ENCODE measurements around the gene NELL2.

NELL2 gene

DNA sequence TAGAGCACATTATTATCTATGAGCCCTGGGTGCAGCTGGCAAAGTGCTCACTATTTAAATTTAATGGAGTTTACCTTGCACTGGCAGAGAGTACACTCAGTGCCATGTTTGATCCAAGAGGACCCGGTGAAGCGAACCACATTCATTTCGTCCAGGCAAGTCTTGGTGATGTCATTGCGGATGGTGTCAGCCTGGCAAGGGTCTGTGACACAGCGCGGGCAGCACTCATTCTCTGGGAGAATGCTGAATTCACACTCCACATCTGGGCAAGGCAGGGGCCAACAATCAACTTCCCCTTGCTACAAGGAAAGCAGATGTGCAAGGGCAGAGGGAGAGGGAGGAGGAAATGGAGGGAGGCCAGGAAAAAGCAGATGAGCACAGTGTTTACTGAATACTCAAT, 356.2 kb downstream of the NELL2 start:
- Histone ChIP-seq H3K36me3 (ENCODE audit: control insufficient read depth in 2 of 2, insufficient read depth in 2 of 2, low read length in 2 of 2) (no peaks in the 10 kb centered on the region), H3K9me3 (ENCODE audit: control insufficient read depth in 2 of 2, low read length in 2 of 2) (no peaks in the 10 kb centered on the region), H3K27ac (ENCODE audit: low read length) (no peak overlapping the region), H3K27me3 (ENCODE audit: control insufficient read depth in 1 of 2, insufficient read depth in 2 of 2, low read length in 2 of 2) (no peaks in the 10 kb centered on the region), H3K4me1 (ENCODE audit: control insufficient read depth, insufficient read depth, low read length) (no peaks in the 10 kb centered on the region), H3K4me3 (ENCODE audit: low read length in 2 of 2) (no peak overlapping the region), H3K9ac (ENCODE audit: low read length in 2 of 2) (no peak overlapping the region)

DNA sequence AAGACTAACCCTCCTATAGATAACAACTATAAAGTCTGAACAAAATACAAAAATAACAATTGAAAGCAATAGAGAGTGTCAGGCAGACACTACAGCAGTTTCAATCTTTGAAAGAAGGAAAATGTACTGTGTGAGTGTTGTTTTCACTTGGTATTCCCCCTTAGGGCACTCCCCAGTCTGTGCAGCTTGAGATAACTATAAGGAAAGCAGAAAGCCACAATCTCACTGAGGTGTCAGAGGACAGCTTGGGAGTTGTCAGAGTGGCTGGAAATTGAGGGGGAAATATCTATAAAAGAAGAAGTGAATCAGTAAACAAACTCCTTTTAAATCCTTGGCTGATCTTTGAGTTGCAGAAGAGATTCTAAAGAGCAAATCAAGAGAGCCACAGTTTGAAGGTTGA, 364.8 kb downstream of the NELL2 start:
- no peaks in the 10 kb centered on the region for H3K4me1 ChIP-seq (ENCODE audit: control insufficient read depth, insufficient read depth, low read length)
- no peak overlapping the region for H3K4me3 ChIP-seq (ENCODE audit: low read length in 2 of 2)
- H3K9ac ChIP-seq (ENCODE audit: low read length in 2 of 2), result no peak overlapping the region
- no peaks in the 10 kb centered on the region for H3K9me3 ChIP-seq (ENCODE audit: control insufficient read depth in 2 of 2, low read length in 2 of 2)
- no peak overlapping the region for H3K27ac ChIP-seq (ENCODE audit: low read length)
- H3K36me3 ChIP-seq (ENCODE audit: control insufficient read depth in 2 of 2, insufficient read depth in 2 of 2, low read length in 2 of 2), result no peaks in the 10 kb centered on the region
- H3K27me3 ChIP-seq (ENCODE audit: control insufficient read depth in 1 of 2, insufficient read depth in 2 of 2, low read length in 2 of 2), result no peaks in the 10 kb centered on the region

DNA sequence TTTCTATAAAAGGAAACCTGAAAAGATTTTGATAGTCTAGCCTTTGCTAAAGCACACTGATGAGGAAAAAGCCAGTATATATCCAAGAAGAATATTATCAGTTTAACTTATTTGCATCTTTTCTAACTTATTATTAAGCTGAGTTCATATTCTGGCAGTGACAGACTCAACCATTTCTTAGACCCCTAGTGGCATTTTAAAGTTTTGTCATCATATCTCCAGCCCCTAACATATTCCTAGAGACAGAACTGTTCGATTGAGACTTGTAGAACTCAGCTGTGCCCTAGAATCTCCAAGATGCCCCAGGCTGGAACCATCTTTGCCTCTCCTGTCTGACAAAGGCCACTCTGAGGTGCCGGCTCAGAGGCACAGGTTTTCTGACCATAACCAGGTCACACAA, 365.6 kb downstream of the NELL2 start:
- H3K9ac ChIP-seq (ENCODE audit: low read length in 2 of 2), result no peak overlapping the region
- no peaks in the 10 kb centered on the region for H3K36me3 ChIP-seq (ENCODE audit: control insufficient read depth in 2 of 2, insufficient read depth in 2 of 2, low read length in 2 of 2)
- no peaks in the 10 kb centered on the region for H3K9me3 ChIP-seq (ENCODE audit: control insufficient read depth in 2 of 2, low read length in 2 of 2)
- no peak overlapping the region for H3K4me3 ChIP-seq (ENCODE audit: low read length in 2 of 2)
- no peaks in the 10 kb centered on the region for H3K4me1 ChIP-seq (ENCODE audit: control insufficient read depth, insufficient read depth, low read length)
- H3K27me3 ChIP-seq (ENCODE audit: control insufficient read depth in 1 of 2, insufficient read depth in 2 of 2, low read length in 2 of 2), result no peaks in the 10 kb centered on the region
- no peak overlapping the region for H3K27ac ChIP-seq (ENCODE audit: low read length)

DNA sequence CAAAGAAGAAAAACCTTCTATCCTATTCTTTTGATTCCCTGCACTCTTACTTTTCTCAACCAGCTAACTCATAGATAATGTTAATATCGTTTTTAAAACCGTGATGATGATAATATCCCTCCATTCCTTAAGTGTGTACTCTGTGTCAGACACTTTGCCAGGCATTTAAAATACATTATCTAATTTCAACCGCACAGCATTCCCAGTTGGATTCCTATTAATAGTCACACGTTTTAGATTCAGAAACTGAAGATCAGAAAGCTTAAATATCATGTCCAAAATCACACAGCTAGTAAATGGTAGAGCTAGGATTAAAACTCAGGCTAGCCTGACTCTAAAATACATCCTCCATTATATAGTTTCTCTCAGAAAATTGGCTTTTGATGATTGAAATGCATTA, 366.0 kb downstream of the NELL2 start:
- Histone ChIP-seq H3K9ac (ENCODE audit: low read length in 2 of 2) (no peak overlapping the region), H3K36me3 (ENCODE audit: control insufficient read depth in 2 of 2, insufficient read depth in 2 of 2, low read length in 2 of 2) (no peaks in the 10 kb centered on the region), H3K4me3 (ENCODE audit: low read length in 2 of 2) (no peak overlapping the region), H3K27me3 (ENCODE audit: control insufficient read depth in 1 of 2, insufficient read depth in 2 of 2, low read length in 2 of 2) (no peaks in the 10 kb centered on the region), H3K27ac (ENCODE audit: low read length) (no peak overlapping the region), H3K9me3 (ENCODE audit: control insufficient read depth in 2 of 2, low read length in 2 of 2) (no peaks in the 10 kb centered on the region), H3K4me1 (ENCODE audit: control insufficient read depth, insufficient read depth, low read length) (no peaks in the 10 kb centered on the region)

DNA sequence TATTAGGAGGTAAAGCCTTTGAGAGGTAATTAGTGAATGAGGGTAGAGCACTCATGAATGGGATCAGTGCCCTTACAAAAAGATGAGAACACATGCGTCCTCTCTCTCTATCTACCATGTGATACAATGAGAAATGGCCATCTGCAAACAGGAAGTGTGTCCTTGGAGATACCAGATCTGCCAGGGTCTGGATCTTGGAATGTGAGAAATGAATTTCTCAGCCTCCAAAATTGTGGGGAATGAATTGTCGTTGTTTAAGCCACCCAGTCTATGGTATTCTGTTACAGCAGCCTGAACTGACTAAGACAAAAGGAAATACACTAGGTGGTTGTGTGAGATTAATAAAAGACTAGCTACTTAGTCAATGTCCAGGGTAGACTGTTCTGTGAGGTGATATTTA, 366.6 kb downstream of the NELL2 start:
- Histone ChIP-seq H3K27ac (ENCODE audit: low read length) (no peak overlapping the region), H3K4me3 (ENCODE audit: low read length in 2 of 2) (no peak overlapping the region), H3K9ac (ENCODE audit: low read length in 2 of 2) (no peak overlapping the region), H3K4me1 (ENCODE audit: control insufficient read depth, insufficient read depth, low read length) (no peaks in the 10 kb centered on the region), H3K27me3 (ENCODE audit: control insufficient read depth in 1 of 2, insufficient read depth in 2 of 2, low read length in 2 of 2) (no peaks in the 10 kb centered on the region), H3K36me3 (ENCODE audit: control insufficient read depth in 2 of 2, insufficient read depth in 2 of 2, low read length in 2 of 2) (no peaks in the 10 kb centered on the region), H3K9me3 (ENCODE audit: control insufficient read depth in 2 of 2, low read length in 2 of 2) (no peaks in the 10 kb centered on the region)

DNA sequence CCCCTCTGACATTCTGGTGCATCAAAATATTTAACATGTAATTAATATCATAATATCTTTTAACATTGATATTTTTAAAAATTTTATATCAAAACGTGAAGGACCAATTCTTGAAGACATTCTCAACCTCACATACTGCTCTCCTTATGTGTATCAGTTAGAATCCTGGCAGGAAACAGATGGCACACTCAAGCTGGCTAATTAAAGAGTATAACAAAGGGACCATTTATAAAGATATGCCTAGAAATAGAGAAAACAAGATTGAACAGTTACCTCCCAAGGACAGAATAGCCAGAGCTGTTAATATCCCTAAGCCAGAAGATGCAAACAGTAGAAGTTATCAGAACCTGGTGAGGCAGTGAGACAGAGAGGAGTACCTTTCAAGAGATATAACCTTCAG, 368.7 kb downstream of the NELL2 start:
- no peak overlapping the region for H3K27ac ChIP-seq (ENCODE audit: low read length)
- H3K27me3 ChIP-seq (ENCODE audit: control insufficient read depth in 1 of 2, insufficient read depth in 2 of 2, low read length in 2 of 2), result no peaks in the 10 kb centered on the region
- no peak overlapping the region for H3K4me3 ChIP-seq (ENCODE audit: low read length in 2 of 2)
- H3K9me3 ChIP-seq (ENCODE audit: control insufficient read depth in 2 of 2, low read length in 2 of 2), result no peaks in the 10 kb centered on the region
- H3K4me1 ChIP-seq (ENCODE audit: control insufficient read depth, insufficient read depth, low read length), result no peaks in the 10 kb centered on the region
- no peaks in the 10 kb centered on the region for H3K36me3 ChIP-seq (ENCODE audit: control insufficient read depth in 2 of 2, insufficient read depth in 2 of 2, low read length in 2 of 2)
- H3K9ac ChIP-seq (ENCODE audit: low read length in 2 of 2), result no peak overlapping the region

DNA sequence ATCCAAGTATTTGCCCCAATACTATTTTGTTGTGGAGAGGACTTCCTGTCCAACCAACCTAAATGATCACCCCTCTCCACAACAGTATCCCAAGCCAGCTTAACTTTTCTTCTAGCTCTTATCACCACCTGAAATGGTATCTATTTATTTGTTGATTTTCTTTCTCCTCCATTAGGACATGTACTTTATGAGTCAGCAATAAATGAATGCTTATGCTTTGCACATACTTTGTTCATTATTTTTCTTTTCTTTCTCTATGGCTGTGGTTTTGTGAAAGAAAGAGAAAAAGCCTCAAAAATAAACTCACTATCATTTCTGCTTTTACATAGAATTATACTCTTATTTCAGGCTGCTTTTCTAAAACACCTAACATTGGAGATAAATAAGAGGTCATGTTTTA, 371.3 kb downstream of the NELL2 start:
- H3K4me1 ChIP-seq (ENCODE audit: control insufficient read depth, insufficient read depth, low read length), result no peaks in the 10 kb centered on the region
- H3K36me3 ChIP-seq (ENCODE audit: control insufficient read depth in 2 of 2, insufficient read depth in 2 of 2, low read length in 2 of 2), result no peaks in the 10 kb centered on the region
- no peak overlapping the region for H3K27ac ChIP-seq (ENCODE audit: low read length)
- no peaks in the 10 kb centered on the region for H3K27me3 ChIP-seq (ENCODE audit: control insufficient read depth in 1 of 2, insufficient read depth in 2 of 2, low read length in 2 of 2)
- no peak overlapping the region for H3K4me3 ChIP-seq (ENCODE audit: low read length in 2 of 2)
- H3K9me3 ChIP-seq (ENCODE audit: control insufficient read depth in 2 of 2, low read length in 2 of 2), result no peaks in the 10 kb centered on the region
- H3K9ac ChIP-seq (ENCODE audit: low read length in 2 of 2), result no peak overlapping the region

DNA sequence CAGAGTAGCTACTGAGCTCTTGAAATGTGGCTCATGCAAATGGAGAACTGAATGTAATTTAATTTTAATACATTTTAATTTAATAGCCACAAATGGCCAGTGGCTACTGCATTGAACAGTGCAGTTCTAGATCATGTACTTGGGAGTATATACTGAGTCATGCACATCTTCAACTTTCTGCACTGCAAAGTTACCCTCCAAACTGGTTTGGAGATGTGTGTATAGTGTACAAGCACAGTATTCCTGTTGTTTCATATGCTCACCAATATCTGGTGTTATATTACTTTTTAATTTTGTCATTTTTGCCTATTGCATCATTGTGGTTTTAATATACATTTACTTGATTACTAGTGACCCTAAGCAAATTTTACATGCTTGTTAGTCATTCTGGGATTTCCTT, 372.8 kb downstream of the NELL2 start:
- H3K9me3 ChIP-seq (ENCODE audit: control insufficient read depth in 2 of 2, low read length in 2 of 2), result no peaks in the 10 kb centered on the region
- H3K27me3 ChIP-seq (ENCODE audit: control insufficient read depth in 1 of 2, insufficient read depth in 2 of 2, low read length in 2 of 2), result no peaks in the 10 kb centered on the region
- H3K36me3 ChIP-seq (ENCODE audit: control insufficient read depth in 2 of 2, insufficient read depth in 2 of 2, low read length in 2 of 2), result no peaks in the 10 kb centered on the region
- no peak overlapping the region for H3K4me3 ChIP-seq (ENCODE audit: low read length in 2 of 2)
- no peaks in the 10 kb centered on the region for H3K4me1 ChIP-seq (ENCODE audit: control insufficient read depth, insufficient read depth, low read length)
- H3K27ac ChIP-seq (ENCODE audit: low read length), result no peak overlapping the region
- H3K9ac ChIP-seq (ENCODE audit: low read length in 2 of 2), result no peak overlapping the region

DNA sequence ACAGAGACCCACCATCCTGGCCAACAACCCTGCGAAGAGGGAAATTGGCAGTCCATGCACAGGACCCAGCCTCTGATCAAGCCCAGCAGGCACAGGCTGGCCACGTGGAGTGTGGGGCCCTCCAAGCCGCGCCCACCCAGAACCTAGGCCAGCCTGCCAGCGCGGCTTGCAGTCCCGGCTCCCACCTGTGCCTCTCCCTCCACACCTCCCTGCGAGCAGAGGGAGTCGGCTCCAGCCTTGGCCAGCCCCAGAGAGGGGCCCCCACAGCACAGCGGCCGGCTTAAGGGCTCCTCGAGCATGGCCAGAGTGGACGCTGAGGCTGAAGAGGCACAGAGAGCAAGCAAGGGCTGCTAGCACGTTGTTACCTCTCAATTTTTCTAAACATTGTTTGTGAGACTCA, 373.4 kb downstream of the NELL2 start:
- Histone ChIP-seq H3K36me3 (ENCODE audit: control insufficient read depth in 2 of 2, insufficient read depth in 2 of 2, low read length in 2 of 2) (no peaks in the 10 kb centered on the region), H3K4me3 (ENCODE audit: low read length in 2 of 2) (no peak overlapping the region), H3K27me3 (ENCODE audit: control insufficient read depth in 1 of 2, insufficient read depth in 2 of 2, low read length in 2 of 2) (no peaks in the 10 kb centered on the region), H3K9me3 (ENCODE audit: control insufficient read depth in 2 of 2, low read length in 2 of 2) (no peaks in the 10 kb centered on the region), H3K9ac (ENCODE audit: low read length in 2 of 2) (no peak overlapping the region), H3K27ac (ENCODE audit: low read length) (no peak overlapping the region), H3K4me1 (ENCODE audit: control insufficient read depth, insufficient read depth, low read length) (no peaks in the 10 kb centered on the region)

DNA sequence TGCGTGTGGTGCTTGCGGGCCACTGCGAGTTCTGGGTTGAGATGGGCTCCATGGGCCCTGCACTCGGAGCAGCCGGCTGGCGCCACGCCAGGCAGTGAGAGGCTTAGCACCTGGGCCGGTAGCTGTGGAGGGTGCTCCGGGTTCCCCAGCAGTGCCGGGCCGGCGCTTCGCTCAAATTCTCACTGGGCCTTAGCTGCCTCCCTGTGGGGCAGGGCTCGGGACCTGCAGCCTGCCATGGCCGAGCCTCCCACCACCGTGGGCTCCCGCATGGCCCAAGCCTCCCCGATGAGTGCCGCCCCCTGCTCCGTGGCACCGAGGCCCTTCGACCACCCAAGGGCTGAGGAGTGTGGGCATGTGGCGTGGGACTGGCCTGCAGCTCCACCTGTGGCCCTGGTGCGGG, 375.7 kb downstream of the NELL2 start:
- Histone ChIP-seq H3K36me3 (ENCODE audit: control insufficient read depth in 2 of 2, insufficient read depth in 2 of 2, low read length in 2 of 2) (no peaks in the 10 kb centered on the region), H3K9ac (ENCODE audit: low read length in 2 of 2) (no peak overlapping the region), H3K4me3 (ENCODE audit: low read length in 2 of 2) (no peak overlapping the region), H3K27ac (ENCODE audit: low read length) (no peak overlapping the region), H3K9me3 (ENCODE audit: control insufficient read depth in 2 of 2, low read length in 2 of 2) (no peaks in the 10 kb centered on the region), H3K27me3 (ENCODE audit: control insufficient read depth in 1 of 2, insufficient read depth in 2 of 2, low read length in 2 of 2) (no peaks in the 10 kb centered on the region), H3K4me1 (ENCODE audit: control insufficient read depth, insufficient read depth, low read length) (no peaks in the 10 kb centered on the region)

DNA sequence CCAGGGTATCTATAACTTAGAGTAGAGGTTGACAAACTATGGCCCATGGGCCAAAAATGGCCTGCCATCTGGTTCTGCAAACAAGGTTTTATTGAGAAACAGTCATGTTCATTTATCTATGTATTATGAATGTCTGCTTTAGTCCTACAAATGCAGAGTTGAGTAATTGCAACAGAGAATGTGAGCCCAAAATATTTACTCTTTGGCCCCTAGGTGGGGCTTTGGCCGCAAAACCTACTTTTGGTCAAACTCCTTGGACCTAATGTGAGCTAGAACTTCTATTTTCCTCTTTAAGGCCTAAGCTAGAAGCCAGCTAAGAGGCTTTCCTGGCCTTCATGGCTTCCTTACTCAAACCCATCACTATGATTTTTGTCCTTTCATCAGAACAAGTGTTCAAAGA, 379.1 kb downstream of the NELL2 start:
- H3K4me3 ChIP-seq (ENCODE audit: low read length in 2 of 2), result no peak overlapping the region
- no peaks in the 10 kb centered on the region for H3K36me3 ChIP-seq (ENCODE audit: control insufficient read depth in 2 of 2, insufficient read depth in 2 of 2, low read length in 2 of 2)
- no peak overlapping the region for H3K9ac ChIP-seq (ENCODE audit: low read length in 2 of 2)
- no peaks in the 10 kb centered on the region for H3K27me3 ChIP-seq (ENCODE audit: control insufficient read depth in 1 of 2, insufficient read depth in 2 of 2, low read length in 2 of 2)
- H3K27ac ChIP-seq (ENCODE audit: low read length), result no peak overlapping the region
- H3K4me1 ChIP-seq (ENCODE audit: control insufficient read depth, insufficient read depth, low read length), result no peaks in the 10 kb centered on the region
- H3K9me3 ChIP-seq (ENCODE audit: control insufficient read depth in 2 of 2, low read length in 2 of 2), result no peaks in the 10 kb centered on the region

DNA sequence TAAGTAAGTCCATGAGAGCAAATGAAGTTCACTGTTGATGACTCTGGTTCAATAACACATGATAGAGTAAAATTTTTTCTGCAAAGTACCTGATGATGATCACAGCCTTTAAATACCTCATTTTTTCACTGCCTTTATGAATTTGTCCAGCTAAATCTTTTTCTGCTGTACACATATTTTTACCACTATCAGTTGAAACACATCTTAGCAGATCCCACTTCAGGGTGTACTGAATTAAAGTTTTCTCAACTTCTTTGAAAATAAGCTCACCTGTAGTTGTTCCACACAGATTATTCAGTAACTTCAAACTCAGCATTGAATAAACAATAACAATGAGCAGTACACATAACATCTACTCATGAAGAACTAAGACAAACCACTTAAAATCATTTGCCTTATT, 385.9 kb downstream of the NELL2 start:
- Histone ChIP-seq H3K36me3 (ENCODE audit: control insufficient read depth in 2 of 2, insufficient read depth in 2 of 2, low read length in 2 of 2) (no peaks in the 10 kb centered on the region), H3K4me1 (ENCODE audit: control insufficient read depth, insufficient read depth, low read length) (no peaks in the 10 kb centered on the region), H3K4me3 (ENCODE audit: low read length in 2 of 2) (no peak overlapping the region), H3K27me3 (ENCODE audit: control insufficient read depth in 1 of 2, insufficient read depth in 2 of 2, low read length in 2 of 2) (no peaks in the 10 kb centered on the region), H3K9ac (ENCODE audit: low read length in 2 of 2) (no peak overlapping the region), H3K9me3 (ENCODE audit: control insufficient read depth in 2 of 2, low read length in 2 of 2) (peaks cover 0 to 4% of the 10 kb centered on the region in 2 donors), H3K27ac (ENCODE audit: low read length) (no peak overlapping the region)

Measured in stomach smooth muscle (tissue), 2 donors.